IgD-negative memory B cell (primary cell): ENCODE results near the gene HOXD13. TPM values are rescaled to one million over a fixed set of nuclear protein-coding genes. Genes with fewer than 3 reads are reported as not detected.

Source experiments
- H3K27ac Mint-ChIP-seq, 3 donors: one replicate each; pipeline ENCODE4 v1.8.0; 2020 to 2022; ENCODE audit warnings: mild to moderate bottlenecking in 3 of 3, mixed read lengths in 3 of 3, moderate library complexity in 1 of 3
- H3K27me3 Mint-ChIP-seq: one replicate; pipeline ENCODE4 v1.8.0; 2021; ENCODE audit warnings: mixed read lengths
- H3K36me3 Mint-ChIP-seq: one replicate; pipeline ENCODE4 v1.8.0; 2020; ENCODE audit warnings: mild to moderate bottlenecking, mixed read lengths
- H3K4me1 Mint-ChIP-seq, 3 donors: one replicate each; pipeline ENCODE4 v1.8.0; 2020 to 2022; ENCODE audit warnings: mixed read lengths in 3 of 3, mild to moderate bottlenecking in 1 of 3
- H3K4me3 Mint-ChIP-seq, 4 donors: one replicate each; pipeline ENCODE4 v1.8.0; 2020 to 2022; ENCODE audit warnings: mild to moderate bottlenecking in 4 of 4, mixed read lengths in 4 of 4, moderate library complexity in 3 of 4
- H3K9me3 Mint-ChIP-seq, 3 donors: one replicate each; pipeline ENCODE4 v1.8.0; 2020 to 2021; ENCODE audit warnings: mixed read lengths in 3 of 3, mild to moderate bottlenecking in 1 of 3
- polyA plus RNA-seq: library from polyadenylated mRNA; unstranded; fragments of 300-500 nt; fragmentation: Illumina TruSeq; gene quantifications from one replicate; pipeline ENCODE4 v1.2.3, GENCODE V29; 2021

HOXD13 gene
- polyA plus RNA-seq, 1 donor from 2014 or later: not detected

DNA sequence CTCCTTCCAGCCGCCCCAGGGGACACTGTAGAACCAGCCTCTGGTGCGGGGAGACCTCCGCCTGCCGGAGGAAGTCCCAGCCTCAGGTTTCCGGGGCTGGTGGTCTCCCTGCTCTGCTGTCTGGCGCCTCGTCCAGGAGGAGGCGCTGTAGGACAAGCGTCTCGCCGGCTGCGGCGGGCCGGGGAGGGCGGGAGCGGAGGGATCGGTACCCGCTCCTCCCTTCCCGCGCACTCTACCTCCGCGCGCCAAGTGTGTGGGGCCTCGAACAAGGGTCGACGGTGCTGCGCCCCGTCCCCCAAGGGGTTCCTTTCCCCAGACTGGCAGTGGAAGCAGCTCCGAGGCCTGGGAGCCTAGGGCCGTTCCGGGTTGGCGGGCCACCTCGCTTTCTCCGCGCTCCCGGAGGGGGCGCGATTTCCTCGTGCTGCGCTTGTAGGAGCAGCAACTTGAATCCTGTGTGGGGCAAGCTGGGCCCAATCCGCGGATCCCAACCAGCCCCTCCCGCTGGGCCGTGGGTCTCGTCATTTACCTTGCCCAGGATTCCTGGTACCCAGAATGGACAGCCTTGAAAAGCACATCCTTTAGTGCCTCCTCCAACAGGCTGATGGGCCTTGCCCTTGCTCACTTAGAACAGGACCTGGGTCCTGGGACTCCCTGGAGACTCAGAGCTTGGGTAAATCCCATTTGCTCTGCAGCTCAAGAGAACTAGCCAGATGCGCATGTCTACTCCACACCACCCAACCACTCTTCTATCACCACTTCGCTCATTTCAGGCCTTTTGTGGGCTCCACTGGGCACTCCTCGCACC, 48.2 kb downstream of the HOXD13 start:
- Mint-ChIP-seq H3K27ac (peak overlapping the region in 2 of 3 donors; percentile 16 to 76), H3K4me1 (peaks cover 12 to 17% (median 16%) of the 10 kb centered on the region in 3 donors), H3K9me3 (peaks cover 0 to 17% (median 5%) of the 10 kb centered on the region in 3 donors), H3K4me3 (peak overlapping the region; percentile 48 to 84 (median 70)), H3K27me3 (peaks cover 56% of the 10 kb centered on the region), H3K36me3 (peaks cover 7% of the 10 kb centered on the region)

GRCh38 chr2:176142281-176142680, 49.8 kb downstream of the HOXD13 start:
- Mint-ChIP-seq H3K4me1 (peaks cover 12 to 13% (median 12%) of the 10 kb centered on the region in 3 donors), H3K4me3 (no peak overlapping the region), H3K27ac (peak overlapping the region in 1 of 3 donors; percentile 16), H3K27me3 (peaks cover 53% of the 10 kb centered on the region), H3K9me3 (peaks cover 0 to 14% (median 5%) of the 10 kb centered on the region in 3 donors), H3K36me3 (peaks cover 7% of the 10 kb centered on the region)

Other genes starting within 250 kb of the HOXD13 start
- gene LNPK, start 90.5 kb upstream of the HOXD13 start, polyA plus RNA-seq: 10.4 TPM
- gene EVX2, start 8.8 kb upstream of the HOXD13 start, polyA plus RNA-seq: not detected
- not detected for gene HOXD12, start 7.1 kb downstream of the HOXD13 start, polyA plus RNA-seq
- not detected for gene HOXD11, start 14.6 kb downstream of the HOXD13 start, polyA plus RNA-seq
- not detected for gene HOXD10, start 24.1 kb downstream of the HOXD13 start, polyA plus RNA-seq
- not detected for gene HOXD9, start 30.0 kb downstream of the HOXD13 start, polyA plus RNA-seq
- gene HOXD8, start 37.0 kb downstream of the HOXD13 start, polyA plus RNA-seq: not detected
- not detected for gene HOXD4, start 58.8 kb downstream of the HOXD13 start, polyA plus RNA-seq
- gene HOXD3, start 64.6 kb downstream of the HOXD13 start, polyA plus RNA-seq: not detected
- not detected for gene HOXD1, start 95.9 kb downstream of the HOXD13 start, polyA plus RNA-seq
- 21.7 TPM for gene MTX2, start 176.7 kb downstream of the HOXD13 start, polyA plus RNA-seq